ENCODE measurements around the gene ADAMTSL1.

ADAMTSL1 gene

DNA sequence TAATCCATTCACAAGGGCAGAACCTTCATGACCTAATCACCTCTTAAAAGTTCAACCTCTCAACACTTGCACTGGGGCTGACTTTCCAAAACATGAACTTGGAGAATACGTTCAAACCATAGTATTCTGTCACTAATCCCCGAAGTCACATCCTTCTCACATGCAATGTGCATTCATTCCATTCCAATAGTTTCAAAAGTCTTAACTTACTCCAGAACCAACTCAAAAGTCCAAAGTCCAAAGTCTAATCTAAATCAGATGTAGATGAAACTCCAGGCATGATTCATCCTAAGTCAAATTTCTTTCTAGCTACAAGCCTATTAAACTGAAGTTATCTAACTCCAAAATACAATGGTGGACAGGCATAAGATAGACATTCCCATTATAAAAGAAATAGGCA is 21.7 kb upstream of the ADAMTSL1 start:
- no peak overlapping the region for H3K4me3 Mint-ChIP-seq
- peaks cover 2% of the 10 kb centered on the region for H3K27me3 Mint-ChIP-seq
- no peak for DNase-seq
- ATAC-seq: no peak
- H3K36me3 Mint-ChIP-seq (ENCODE audit: low read depth): no peaks in the 10 kb centered on the region
- H3K9me3 Mint-ChIP-seq: no peaks in the 10 kb centered on the region
- H3K4me1 Mint-ChIP-seq: no peaks in the 10 kb centered on the region
- H3K27ac Mint-ChIP-seq: no peak overlapping the region

DNA sequence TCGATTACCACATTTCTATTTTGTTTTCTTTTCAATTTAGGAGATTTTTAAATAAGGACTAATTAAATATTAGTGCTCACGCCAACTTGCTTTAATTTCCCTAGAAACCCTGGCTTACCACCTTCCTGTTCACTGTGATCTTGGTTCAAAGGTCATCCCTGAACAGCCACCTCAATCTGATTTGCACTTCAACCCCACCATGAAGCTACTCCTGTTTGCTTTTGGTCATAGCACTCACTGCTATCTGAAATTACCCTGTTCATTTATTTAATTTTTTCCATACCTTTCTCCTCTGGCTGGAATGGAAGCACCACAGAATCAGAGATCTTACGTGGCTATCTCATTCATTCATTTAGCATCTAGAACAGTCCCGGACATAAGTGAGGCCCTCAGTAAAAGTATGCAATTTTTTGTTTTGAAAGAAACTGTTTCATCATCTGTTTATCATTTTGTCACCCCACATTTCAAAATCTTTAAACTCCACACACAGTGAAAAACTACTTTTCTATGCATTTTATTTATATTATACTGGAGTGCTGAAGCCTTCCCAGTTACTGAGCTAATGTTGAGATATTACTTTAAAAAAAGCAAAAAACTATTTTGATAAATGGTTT is 17.2 kb upstream of the ADAMTSL1 start:
- DNase-seq (no peak), ATAC-seq (no peak)
- Mint-ChIP-seq H3K36me3 (ENCODE audit: low read depth) (no peaks in the 10 kb centered on the region), H3K27ac (no peak overlapping the region), H3K4me3 (no peak overlapping the region), H3K9me3 (no peaks in the 10 kb centered on the region), H3K27me3 (no peaks in the 10 kb centered on the region), H3K4me1 (no peaks in the 10 kb centered on the region)

DNA sequence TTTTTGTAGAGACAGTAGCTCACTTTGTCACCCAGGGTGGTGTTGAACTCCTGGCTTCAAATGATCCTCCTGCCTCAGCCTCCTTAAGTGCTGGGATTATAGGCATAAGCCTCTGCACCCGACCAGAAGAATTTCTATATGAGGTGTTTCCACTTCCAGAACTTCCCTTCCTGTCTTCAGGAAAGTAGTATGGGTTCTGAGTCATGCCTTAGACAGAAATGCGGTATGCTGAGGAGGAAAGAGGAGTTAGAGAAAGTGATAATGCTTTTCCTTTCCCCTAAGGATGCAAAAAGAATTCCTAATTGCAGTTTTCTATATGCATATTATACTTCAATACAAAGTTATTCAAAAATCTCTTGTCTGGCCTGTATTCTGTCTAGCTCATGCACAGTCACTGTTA is 16.4 kb upstream of the ADAMTSL1 start:
- H3K4me1 Mint-ChIP-seq: no peaks in the 10 kb centered on the region
- no peaks in the 10 kb centered on the region for H3K9me3 Mint-ChIP-seq
- H3K27me3 Mint-ChIP-seq: no peaks in the 10 kb centered on the region
- H3K36me3 Mint-ChIP-seq (ENCODE audit: low read depth): no peaks in the 10 kb centered on the region
- H3K27ac Mint-ChIP-seq: no peak overlapping the region
- no peak for DNase-seq
- no peak for ATAC-seq
- H3K4me3 Mint-ChIP-seq: no peak overlapping the region

DNA sequence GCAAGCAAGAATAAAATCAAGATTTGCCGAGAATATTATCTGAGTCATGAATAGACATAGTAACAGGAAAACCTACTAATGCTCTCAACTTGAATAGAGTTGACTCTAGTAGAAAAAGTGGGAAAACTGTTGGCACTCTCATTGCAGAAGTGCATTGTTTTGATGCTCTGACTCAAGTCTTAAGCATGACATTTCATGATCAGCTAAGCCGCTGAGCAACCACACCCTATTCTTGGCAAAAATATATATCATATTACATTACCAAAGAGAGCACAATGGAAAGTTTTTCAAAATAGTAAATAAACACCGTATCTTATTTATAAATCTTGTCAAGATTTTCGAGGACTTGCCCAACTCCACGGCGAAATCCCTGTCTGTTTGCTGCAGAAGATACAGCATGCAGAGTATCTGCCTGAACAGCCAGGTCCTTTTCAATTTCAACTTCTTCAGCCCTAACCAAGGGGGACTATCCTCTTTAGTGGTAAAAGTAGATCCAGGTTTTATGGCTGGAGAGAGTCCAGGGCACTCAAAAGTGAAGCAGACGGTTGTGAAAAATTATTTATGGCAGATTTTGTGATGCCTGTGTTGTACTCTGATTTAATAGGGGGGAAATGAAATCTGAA is 13.9 kb upstream of the ADAMTSL1 start:
- Mint-ChIP-seq H3K36me3 (ENCODE audit: low read depth) (no peaks in the 10 kb centered on the region), H3K27me3 (peaks cover 3% of the 10 kb centered on the region), H3K4me1 (no peaks in the 10 kb centered on the region), H3K9me3 (no peaks in the 10 kb centered on the region), H3K27ac (no peak overlapping the region), H3K4me3 (no peak overlapping the region)
- no peak for DNase-seq
- ATAC-seq: no peak

DNA sequence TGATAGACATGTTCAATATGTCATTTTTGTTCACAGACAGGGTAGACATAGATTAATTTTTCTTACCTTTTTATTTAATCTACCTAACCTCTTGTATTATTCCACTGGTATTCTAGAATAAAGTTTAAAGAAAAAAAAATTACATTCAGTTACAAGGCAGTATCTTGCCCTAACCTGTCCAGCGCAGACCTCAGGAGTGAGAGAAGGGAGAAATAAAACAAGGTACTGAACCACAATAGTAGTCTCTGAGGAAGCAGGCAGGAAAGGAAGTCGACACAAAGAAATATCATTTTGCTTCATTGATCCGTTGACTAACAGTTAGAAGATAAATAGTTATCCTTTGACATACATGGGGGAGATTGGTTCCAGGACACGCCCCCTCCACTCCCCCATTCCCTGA is 12.5 kb upstream of the ADAMTSL1 start:
- Mint-ChIP-seq H3K27ac (no peak overlapping the region), H3K4me1 (no peaks in the 10 kb centered on the region), H3K27me3 (peaks cover 3% of the 10 kb centered on the region), H3K36me3 (ENCODE audit: low read depth) (no peaks in the 10 kb centered on the region), H3K4me3 (no peak overlapping the region), H3K9me3 (no peaks in the 10 kb centered on the region)
- DNase-seq: no peak
- ATAC-seq: no peak

DNA sequence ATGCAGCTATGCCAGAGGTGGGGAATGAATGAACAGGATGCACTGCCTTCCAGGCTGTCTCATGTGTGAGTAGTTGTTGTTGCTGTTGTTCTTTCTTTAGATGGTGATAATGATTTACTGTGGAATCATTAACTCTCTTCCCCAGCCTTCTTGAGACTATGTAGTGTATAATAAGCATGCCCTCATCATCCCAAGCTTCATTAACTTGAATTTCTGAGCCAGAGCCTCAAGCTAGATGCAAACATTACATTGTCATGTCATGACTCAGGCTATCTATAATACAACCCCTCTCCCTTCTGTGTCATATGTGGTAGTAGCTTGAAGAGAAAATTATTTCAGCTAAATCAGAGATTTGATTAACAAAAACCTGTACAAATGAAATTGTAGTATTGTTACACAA is 10.0 kb upstream of the ADAMTSL1 start:
- no peak for DNase-seq
- no peak overlapping the region for H3K27ac Mint-ChIP-seq
- no peaks in the 10 kb centered on the region for H3K4me1 Mint-ChIP-seq
- H3K9me3 Mint-ChIP-seq: no peaks in the 10 kb centered on the region
- no peaks in the 10 kb centered on the region for H3K36me3 Mint-ChIP-seq (ENCODE audit: low read depth)
- H3K4me3 Mint-ChIP-seq: no peak overlapping the region
- peaks cover 6% of the 10 kb centered on the region for H3K27me3 Mint-ChIP-seq
- ATAC-seq: no peak

- peaks cover 3% of the 10 kb centered on the region for H3K9me3 Mint-ChIP-seq
- peaks cover 6% of the 10 kb centered on the region for H3K27me3 Mint-ChIP-seq
- H3K36me3 Mint-ChIP-seq (ENCODE audit: low read depth): no peaks in the 10 kb centered on the region
- no peaks in the 10 kb centered on the region for H3K4me1 Mint-ChIP-seq
- no peak for ATAC-seq
- H3K27ac Mint-ChIP-seq: no peak overlapping the region
- DNase-seq: no peak
- no peak overlapping the region for H3K4me3 Mint-ChIP-seq
These were observed 7.9 kb upstream of the ADAMTSL1 start for GRCh38 chr9:18466101-18466500.

DNA sequence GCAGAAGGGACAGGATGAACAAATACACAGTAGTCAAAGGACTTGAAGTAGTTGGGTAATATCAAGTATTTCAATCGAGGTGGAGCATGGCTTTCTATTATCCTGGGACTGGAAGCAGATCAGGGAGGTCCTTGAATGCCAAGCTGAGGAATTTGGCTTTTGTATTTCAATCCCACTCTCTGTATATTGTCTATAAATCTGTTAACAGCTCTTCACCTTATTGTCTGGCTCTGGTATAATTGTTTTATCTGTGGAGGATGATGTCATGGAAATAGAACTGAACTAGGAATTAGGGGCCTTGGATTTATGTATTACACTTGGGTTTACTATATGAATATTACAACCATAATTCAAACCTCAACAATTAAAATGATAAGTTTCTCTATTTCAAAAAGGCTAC is 6.3 kb upstream of the ADAMTSL1 start:
- Mint-ChIP-seq H3K27me3 (peaks cover 6% of the 10 kb centered on the region), H3K4me3 (no peak overlapping the region), H3K27ac (no peak overlapping the region), H3K4me1 (no peaks in the 10 kb centered on the region), H3K9me3 (peaks cover 3% of the 10 kb centered on the region), H3K36me3 (ENCODE audit: low read depth) (no peaks in the 10 kb centered on the region)
- ATAC-seq (no peak), DNase-seq (no peak)

- no peaks in the 10 kb centered on the region for H3K4me1 Mint-ChIP-seq
- ATAC-seq (no peak), DNase-seq (no peak)
- H3K4me3 Mint-ChIP-seq: no peak overlapping the region
- H3K27me3 Mint-ChIP-seq: peaks cover 12% of the 10 kb centered on the region
- H3K27ac Mint-ChIP-seq: no peak overlapping the region
- H3K36me3 Mint-ChIP-seq (ENCODE audit: low read depth): no peaks in the 10 kb centered on the region
- H3K9me3 Mint-ChIP-seq: peaks cover 3% of the 10 kb centered on the region
These were observed 1.5 kb upstream of the ADAMTSL1 start for GRCh38 chr9:18472435-18472834.

GRCh38 chr9:18472841-18473251 is 1.1 kb upstream of the ADAMTSL1 start:
- no peak overlapping the region for H3K4me3 Mint-ChIP-seq
- ATAC-seq (no peak), DNase-seq (no peak)
- no peak overlapping the region for H3K27ac Mint-ChIP-seq
- peaks cover 3% of the 10 kb centered on the region for H3K9me3 Mint-ChIP-seq
- no peaks in the 10 kb centered on the region for H3K36me3 Mint-ChIP-seq (ENCODE audit: low read depth)
- peaks cover 12% of the 10 kb centered on the region for H3K27me3 Mint-ChIP-seq
- no peaks in the 10 kb centered on the region for H3K4me1 Mint-ChIP-seq

DNA sequence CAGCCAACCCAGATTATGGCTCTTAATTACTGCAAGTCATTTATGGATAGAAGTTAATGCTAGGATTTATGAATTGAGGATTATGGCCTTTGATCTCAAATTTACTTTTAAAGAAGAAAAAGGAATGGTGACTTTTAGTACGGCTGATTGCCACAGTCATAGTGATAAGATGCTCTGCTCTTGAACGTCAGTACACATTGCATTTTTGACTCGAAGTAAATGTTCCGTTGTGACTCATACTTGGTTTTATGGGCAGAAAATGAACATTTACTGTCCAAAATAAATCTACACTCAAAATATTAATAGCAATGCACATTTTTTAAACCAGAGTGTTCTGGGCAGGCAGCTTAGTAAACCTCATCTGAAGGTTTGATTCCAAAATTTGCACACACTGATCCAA is 830 bp downstream of the ADAMTSL1 start:
- Mint-ChIP-seq H3K9me3 (peaks cover under 1% of the 10 kb centered on the region), H3K4me1 (no peaks in the 10 kb centered on the region), H3K27me3 (peaks cover 16% of the 10 kb centered on the region), H3K36me3 (ENCODE audit: low read depth) (no peaks in the 10 kb centered on the region), H3K4me3 (no peak overlapping the region), H3K27ac (no peak overlapping the region)
- ATAC-seq: no peak
- DNase-seq: no peak

- DNase-seq: no peak
- H3K27me3 Mint-ChIP-seq: peaks cover 19% of the 10 kb centered on the region
- no peaks in the 10 kb centered on the region for H3K9me3 Mint-ChIP-seq
- no peaks in the 10 kb centered on the region for H3K4me1 Mint-ChIP-seq
- ATAC-seq: no peak
- H3K27ac Mint-ChIP-seq: no peak overlapping the region
- no peaks in the 10 kb centered on the region for H3K36me3 Mint-ChIP-seq (ENCODE audit: low read depth)
- H3K4me3 Mint-ChIP-seq: no peak overlapping the region
These were observed 3.2 kb downstream of the ADAMTSL1 start for GRCh38 chr9:18477121-18477660.

GRCh38 chr9:18477719-18478118 is 3.8 kb downstream of the ADAMTSL1 start:
- Mint-ChIP-seq H3K4me3 (no peak overlapping the region), H3K36me3 (ENCODE audit: low read depth) (no peaks in the 10 kb centered on the region), H3K9me3 (no peaks in the 10 kb centered on the region), H3K27ac (no peak overlapping the region), H3K4me1 (no peaks in the 10 kb centered on the region), H3K27me3 (peaks cover 19% of the 10 kb centered on the region)
- DNase-seq (no peak), ATAC-seq (no peak)

DNA sequence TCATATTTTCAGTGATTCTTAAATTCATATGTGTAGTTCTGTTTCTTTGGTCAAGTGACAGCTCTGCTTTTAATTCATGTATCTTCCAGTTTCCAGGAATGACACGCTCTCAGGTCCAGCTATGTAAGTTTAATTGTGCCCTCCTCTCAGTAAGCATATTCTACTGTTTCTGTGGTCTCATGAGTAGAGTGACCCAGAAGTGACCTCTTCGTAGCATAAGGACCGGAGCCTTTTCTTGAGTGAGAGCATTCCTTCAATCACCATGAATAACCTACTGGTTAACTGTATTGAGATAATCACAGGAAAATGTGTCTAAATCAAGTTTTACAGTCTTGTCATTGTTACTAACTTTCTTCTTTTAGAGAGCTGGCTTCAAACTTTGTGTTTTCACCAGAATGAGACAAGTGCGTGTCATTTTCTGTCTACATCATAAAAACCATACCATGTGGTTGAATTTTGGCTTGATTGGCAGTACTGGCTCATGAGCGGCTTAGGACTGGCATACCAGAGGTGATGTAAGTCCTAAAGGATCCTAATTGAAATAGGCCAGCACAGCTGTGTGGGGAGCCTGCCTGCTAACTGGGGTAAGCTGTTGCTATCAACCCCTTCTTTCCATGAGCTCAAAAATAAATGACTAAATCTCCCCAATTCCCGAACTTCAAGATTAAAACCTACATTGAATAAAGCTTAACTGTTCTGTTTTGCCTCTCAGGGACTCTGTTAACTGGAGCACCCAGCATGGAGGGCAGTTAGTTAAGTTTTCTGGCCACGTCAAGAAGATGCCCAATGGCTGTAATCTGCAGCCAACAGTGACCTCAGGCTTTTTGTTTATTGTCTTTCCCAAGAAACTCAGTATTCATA is 4.8 kb downstream of the ADAMTSL1 start:
- no peaks in the 10 kb centered on the region for H3K36me3 Mint-ChIP-seq (ENCODE audit: low read depth)
- no peak overlapping the region for H3K27ac Mint-ChIP-seq
- no peaks in the 10 kb centered on the region for H3K9me3 Mint-ChIP-seq
- ATAC-seq: no peak
- peaks cover 17% of the 10 kb centered on the region for H3K27me3 Mint-ChIP-seq
- DNase-seq: no peak
- H3K4me1 Mint-ChIP-seq: no peaks in the 10 kb centered on the region
- no peak overlapping the region for H3K4me3 Mint-ChIP-seq

- DNase-seq: no peak
- no peaks in the 10 kb centered on the region for H3K9me3 Mint-ChIP-seq
- H3K4me3 Mint-ChIP-seq: no peak overlapping the region
- H3K27ac Mint-ChIP-seq: no peak overlapping the region
- H3K36me3 Mint-ChIP-seq (ENCODE audit: low read depth): no peaks in the 10 kb centered on the region
- H3K4me1 Mint-ChIP-seq: no peaks in the 10 kb centered on the region
- ATAC-seq: no peak
- peaks cover 12% of the 10 kb centered on the region for H3K27me3 Mint-ChIP-seq
These were observed 5.5 kb downstream of the ADAMTSL1 start for GRCh38 chr9:18479405-18479804.

Data from activated naive CD8-positive, alpha-beta T cell treated with anti-CD3 and anti-CD28 coated beads, Interleukin-2, amount 50 U/mL, for 24 hours (primary cell).